ENCODE data around the gene CLEC16A. TPM values are rescaled to one million over a fixed set of nuclear protein-coding genes. Genes with fewer than 3 reads are reported as not detected.

The CLEC16A gene
- total and polyA plus RNA-seq, 2 donors (not counting 1 experiment from before 2014, with no cell fraction given): 21.9 to 79.5 TPM

DNA sequence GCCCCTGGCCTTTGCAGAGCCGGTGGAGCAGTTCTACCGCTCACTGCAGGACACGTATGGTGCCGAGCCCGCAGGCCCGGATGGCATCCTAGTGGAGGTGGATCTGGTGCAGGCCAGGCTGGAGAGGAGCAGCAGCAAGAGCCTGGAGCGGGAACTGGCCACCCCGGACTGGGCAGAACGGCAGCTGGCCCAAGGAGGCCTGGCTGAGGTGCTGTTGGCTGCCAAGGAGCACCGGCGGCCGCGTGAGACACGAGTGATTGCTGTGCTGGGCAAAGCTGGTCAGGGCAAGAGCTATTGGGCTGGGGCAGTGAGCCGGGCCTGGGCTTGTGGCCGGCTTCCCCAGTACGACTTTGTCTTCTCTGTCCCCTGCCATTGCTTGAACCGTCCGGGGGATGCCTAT lies 37.9 kb upstream of the CLEC16A start:
- CTCF ChIA-PET: interaction anchor here (1.0 to 1.3 kb wide), 4 partner anchors 10 to 92 kb away, joined by 3 to 4 read pairs (median 3); no protein-coding TSS in a partner anchor
- H4K20me1 ChIP-seq (ENCODE audit: control insufficient read depth, insufficient read depth, low read length, poor library complexity, severe bottlenecking): peaks cover 91% of the 10 kb centered on the region
- H3K4me3 Mint-ChIP-seq: no peak overlapping the region

More for the DNA sequence above, 37.9 kb upstream of the CLEC16A start:
- Histone ChIP-seq H3K27me3 (replicated peaks in 1 of 4; ENCODE audit: control extremely low read depth in 1 of 4, control insufficient read depth in 3 of 4, insufficient read depth in 4 of 4, low read length in 3 of 4) (no peaks in the 10 kb centered on the region), H3K4me3 (ENCODE audit: control extremely low read depth in 1 of 5, extremely low read depth in 1 of 5, insufficient read depth in 1 of 5, low read depth in 2 of 5, low read length in 4 of 5) (no peak overlapping the region), H3K9me3 (ENCODE audit: control extremely low read depth in 1 of 3, control insufficient read depth in 2 of 3, insufficient read depth in 1 of 3, low read length in 2 of 3) (peaks cover 0 to 15% (median 0%) of the 10 kb centered on the region in 3 donors), H3K36me3 (replicated peaks in 1 of 2; ENCODE audit: control extremely low read depth in 1 of 2, control insufficient read depth in 1 of 2, extremely low read depth in 1 of 2, insufficient read depth in 2 of 2, low read length in 1 of 2) (peaks cover 11 to 100% of the 10 kb centered on the region in 2 experiments), H3K79me2 (ENCODE audit: control insufficient read depth, insufficient read depth, low read length) (peaks cover 70% of the 10 kb centered on the region), H3K27ac (ENCODE audit: low read length in 2 of 2) (peak overlapping the region in 1 of 2 donors; percentile 28), H3K9ac (ENCODE audit: low read length) (no peak overlapping the region), H3K4me1 (ENCODE audit: control insufficient read depth in 2 of 2, insufficient read depth in 2 of 2, low read length in 2 of 2) (peaks cover 37 to 55% of the 10 kb centered on the region in 2 donors), H2AFZ (ENCODE audit: insufficient read depth, low read depth, low read length, poor library complexity, severe bottlenecking) (no peak overlapping the region), H3K4me2 (replicated peaks; ENCODE audit: low read depth, low read length, poor library complexity, severe bottlenecking) (no peak overlapping the region)
- Mint-ChIP-seq H3K4me1 (peaks cover 70% of the 10 kb centered on the region), H3K27ac (no peak overlapping the region), H3K27me3 (no peaks in the 10 kb centered on the region), H3K9me3 (ENCODE audit: insufficient read depth) (no peaks in the 10 kb centered on the region)
- ATAC-seq (ENCODE audit: low read depth) (no peak), DNase-seq (no peak)
- WGBS (ENCODE audit: insufficient coverage): 95% methylated on average over 18 of the region's 19 CpGs
- POLR2A ChIA-PET: interaction anchor here (1.0 to 1.4 kb wide), 2 partner anchors 14 to 154 kb away, joined by 3 to 6 read pairs; no protein-coding TSS in a partner anchor
- intact Hi-C loops (cut with micrococcal nuclease): no loop called here
- no peak for TF ChIP-seq EZH2 (IDR thresholded peaks at IDR 0.05; ENCODE audit: borderline replicate concordance, insufficient read depth, low read depth, low read length, poor library complexity, severe bottlenecking)
- TF ChIP-seq, protein P1, sequence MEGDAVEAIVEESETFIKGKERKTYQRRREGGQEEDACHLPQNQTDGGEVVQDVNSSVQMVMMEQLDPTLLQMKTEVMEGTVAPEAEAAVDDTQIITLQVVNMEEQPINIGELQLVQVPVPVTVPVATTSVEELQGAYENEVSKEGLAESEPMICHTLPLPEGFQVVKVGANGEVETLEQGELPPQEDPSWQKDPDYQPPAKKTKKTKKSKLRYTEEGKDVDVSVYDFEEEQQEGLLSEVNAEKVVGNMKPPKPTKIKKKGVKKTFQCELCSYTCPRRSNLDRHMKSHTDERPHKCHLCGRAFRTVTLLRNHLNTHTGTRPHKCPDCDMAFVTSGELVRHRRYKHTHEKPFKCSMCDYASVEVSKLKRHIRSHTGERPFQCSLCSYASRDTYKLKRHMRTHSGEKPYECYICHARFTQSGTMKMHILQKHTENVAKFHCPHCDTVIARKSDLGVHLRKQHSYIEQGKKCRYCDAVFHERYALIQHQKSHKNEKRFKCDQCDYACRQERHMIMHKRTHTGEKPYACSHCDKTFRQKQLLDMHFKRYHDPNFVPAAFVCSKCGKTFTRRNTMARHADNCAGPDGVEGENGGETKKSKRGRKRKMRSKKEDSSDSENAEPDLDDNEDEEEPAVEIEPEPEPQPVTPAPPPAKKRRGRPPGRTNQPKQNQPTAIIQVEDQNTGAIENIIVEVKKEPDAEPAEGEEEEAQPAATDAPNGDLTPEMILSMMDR (IDR thresholded peaks at IDR 0.05): no peak
